ENCODE results near the gene SERPINB11.
"Not testable (repeated sequence)": the region's sequence is repeated elsewhere in the genome, so short reads cannot be mapped to it uniquely, and the experiment has no call there.

SERPINB11 gene
- total RNA-seq, result 0 reads per million in 2 donors

GRCh38 chr18:63702660-63703059, at the start of gene SERPINB11:
Gene SERPINB11 (plus strand): TSS chr18:63702960. CDS start chr18:63710194, 7,234 bp downstream.
- no peak for DNase-seq

GRCh38 chr18:63658920-63659319, 43.8 kb upstream of the SERPINB11 start:
- DNase-seq, result not testable (repeated sequence)

GRCh38 chr18:63661750-63662149, 41.0 kb upstream of the SERPINB11 start, which contains the start of gene SERPINB3:
Gene SERPINB3 (minus strand): TSS chr18:63661893. CDS start chr18:63661216, 677 bp downstream.
- DNase-seq, result not testable (repeated sequence)

- no peak for DNase-seq
Measured at GRCh38 chr18:63664571-63664970, 38.2 kb upstream of the SERPINB11 start.

GRCh38 chr18:63676526-63677323, 26.0 kb upstream of the SERPINB11 start:
- no peak for DNase-seq

- no peak for DNase-seq
Measured at GRCh38 chr18:63677500-63678225, 25.1 kb upstream of the SERPINB11 start.

GRCh38 chr18:63679820-63680606, 22.7 kb upstream of the SERPINB11 start:
- DNase-seq, result no peak

GRCh38 chr18:63681449-63682340, 21.1 kb upstream of the SERPINB11 start:
- DNase-seq, result no peak

- DNase-seq, result no peak
Measured at GRCh38 chr18:63683152-63683551, 19.6 kb upstream of the SERPINB11 start.

GRCh38 chr18:63683890-63684289, 18.9 kb upstream of the SERPINB11 start:
- DNase-seq, result no peak

GRCh38 chr18:63684718-63685117, 18.0 kb upstream of the SERPINB11 start:
- DNase-seq, result no peak

GRCh38 chr18:63686871-63687270, 15.9 kb upstream of the SERPINB11 start:
- no peak for DNase-seq

- DNase-seq, result no peak
Measured at GRCh38 chr18:63689064-63689463, 13.7 kb upstream of the SERPINB11 start.

- no peak for DNase-seq
Measured at GRCh38 chr18:63697097-63697660, 5.6 kb upstream of the SERPINB11 start.

- no peak for DNase-seq
Measured at GRCh38 chr18:63700501-63700900, 2.3 kb upstream of the SERPINB11 start.

- no peak for DNase-seq
Measured at GRCh38 chr18:63701952-63702351, 808 bp upstream of the SERPINB11 start.

GRCh38 chr18:63705401-63705800, 2.6 kb downstream of the SERPINB11 start:
- DNase-seq, result no peak

GRCh38 chr18:63707816-63708215, 5.1 kb downstream of the SERPINB11 start:
- no peak for DNase-seq

GRCh38 chr18:63708650-63709049, 5.9 kb downstream of the SERPINB11 start:
- no peak for DNase-seq

GRCh38 chr18:63725682-63726480, 23.1 kb downstream of the SERPINB11 start:
- DNase-seq, result no peak

- DNase-seq, result no peak
Measured at GRCh38 chr18:63730773-63731172, 28.0 kb downstream of the SERPINB11 start.

All from T-helper 9 cell (primary cell).